ENCODE measurements around the gene CYP1B1.

GRCh38 chr2:38123911-38124310 lies 48.0 kb upstream of the CYP1B1 start:
- TF ChIP-seq POLR2A (IDR thresholded peaks at IDR 0.05; ENCODE audit: low read length) (no peak), GATA1 (IDR thresholded peaks at IDR 0.05; ENCODE audit: low read depth, low read length) (no peak)
